Measurements from ENCODE around the gene BHLHA15.

BHLHA15 gene

DNA sequence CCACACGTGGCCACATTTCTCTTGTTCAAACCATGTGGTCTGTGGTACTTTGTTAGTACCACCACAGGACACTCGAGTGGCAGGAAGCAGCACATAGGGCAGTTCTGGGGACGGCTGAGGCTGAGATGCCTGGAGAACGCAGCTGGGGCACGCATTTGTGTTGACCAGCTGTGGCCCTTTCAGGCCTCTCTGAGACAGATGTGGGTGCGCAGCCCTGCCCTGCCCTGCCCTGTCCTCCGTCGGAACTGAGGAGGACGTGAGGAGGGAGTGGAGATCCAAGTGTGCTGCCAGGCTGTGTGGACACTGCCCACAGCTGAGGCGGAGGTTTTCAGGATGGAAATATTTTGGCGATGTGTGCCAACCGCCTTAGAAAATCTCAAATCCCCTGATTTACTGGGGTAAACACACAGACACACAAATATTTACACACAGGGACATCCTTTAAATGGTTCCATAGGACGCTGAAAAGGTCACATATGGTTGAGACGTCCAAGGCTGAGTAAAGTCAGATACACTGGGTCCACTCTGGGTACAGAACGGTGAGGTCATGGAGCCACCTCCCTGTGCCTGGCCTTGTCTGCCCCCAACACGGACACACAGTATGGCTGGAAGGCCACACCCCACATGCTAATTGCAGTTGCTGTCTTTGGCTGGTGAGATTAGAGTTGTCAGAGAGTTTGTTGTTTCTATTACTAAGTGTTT is 14.8 kb downstream of the BHLHA15 start:
- no peak for DNase-seq (ENCODE audit: low spot score)

DNA sequence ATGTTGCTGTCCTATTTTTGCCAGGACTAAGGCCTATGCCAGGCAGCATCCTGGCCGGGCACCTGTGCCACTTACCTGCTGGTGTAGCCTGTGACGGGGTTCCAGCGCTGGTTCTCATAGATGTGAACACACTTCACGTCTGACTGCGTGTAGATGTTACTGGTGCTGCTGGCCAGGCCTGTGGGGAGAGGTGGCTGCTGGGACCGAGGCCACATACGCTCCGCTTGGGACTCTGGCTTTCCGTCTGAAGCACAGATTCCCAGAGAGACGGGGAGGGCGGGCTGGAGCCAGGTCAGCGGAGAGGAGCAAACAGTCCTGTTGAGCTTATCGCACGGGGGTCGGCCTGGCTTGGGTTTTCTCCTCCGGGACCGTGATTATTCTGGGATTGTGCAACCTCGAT is 16.7 kb downstream of the BHLHA15 start:
- DNase-seq (ENCODE audit: low spot score): no peak

DNA sequence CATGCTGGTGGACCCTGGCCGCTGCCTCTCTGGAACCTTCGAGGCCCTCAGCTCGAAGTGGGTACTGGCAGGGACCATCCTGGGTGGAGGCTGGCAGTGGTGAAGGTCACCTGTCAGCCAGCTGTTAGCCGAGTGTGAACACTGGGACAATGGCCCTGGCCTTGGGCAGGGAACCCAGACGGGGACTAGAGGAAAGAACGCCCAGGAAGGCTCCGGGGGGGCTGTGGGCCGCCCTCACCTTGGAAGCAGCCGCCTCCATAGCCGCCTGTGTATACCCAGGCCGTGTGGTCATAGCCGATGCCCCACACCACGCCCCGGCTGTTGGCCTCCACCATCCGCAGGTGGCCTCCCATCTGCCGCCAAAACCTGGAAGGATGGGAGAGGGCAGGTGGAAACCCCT is 17.6 kb downstream of the BHLHA15 start:
- peak; percentile 6 for DNase-seq (ENCODE audit: low spot score)

DNA sequence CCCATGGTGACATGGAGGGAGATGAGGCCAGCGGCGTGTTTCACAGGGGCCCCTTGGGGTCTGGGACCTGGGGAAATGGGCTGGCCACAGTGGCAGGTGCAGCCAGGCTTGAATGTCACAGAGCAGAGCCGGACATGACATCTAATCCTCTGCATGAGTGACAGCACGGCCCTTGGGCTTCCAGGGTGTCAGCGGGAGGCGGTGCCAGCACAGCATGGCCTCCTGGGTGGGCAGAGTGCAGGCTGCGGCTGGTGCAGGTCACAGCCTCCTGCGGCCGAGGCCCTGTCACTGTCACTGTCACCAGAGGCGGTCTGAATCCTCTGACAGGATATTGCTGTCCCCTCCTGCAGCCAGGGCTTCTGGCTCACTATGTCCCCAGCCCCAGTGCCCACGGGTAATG is 18.2 kb downstream of the BHLHA15 start:
- DNase-seq (ENCODE audit: low spot score): peak; percentile 19

- peak; percentile 41 for DNase-seq (ENCODE audit: low spot score)
Measured at GRCh38 chr7:98229991-98230745, 18.9 kb downstream of the BHLHA15 start.

DNA sequence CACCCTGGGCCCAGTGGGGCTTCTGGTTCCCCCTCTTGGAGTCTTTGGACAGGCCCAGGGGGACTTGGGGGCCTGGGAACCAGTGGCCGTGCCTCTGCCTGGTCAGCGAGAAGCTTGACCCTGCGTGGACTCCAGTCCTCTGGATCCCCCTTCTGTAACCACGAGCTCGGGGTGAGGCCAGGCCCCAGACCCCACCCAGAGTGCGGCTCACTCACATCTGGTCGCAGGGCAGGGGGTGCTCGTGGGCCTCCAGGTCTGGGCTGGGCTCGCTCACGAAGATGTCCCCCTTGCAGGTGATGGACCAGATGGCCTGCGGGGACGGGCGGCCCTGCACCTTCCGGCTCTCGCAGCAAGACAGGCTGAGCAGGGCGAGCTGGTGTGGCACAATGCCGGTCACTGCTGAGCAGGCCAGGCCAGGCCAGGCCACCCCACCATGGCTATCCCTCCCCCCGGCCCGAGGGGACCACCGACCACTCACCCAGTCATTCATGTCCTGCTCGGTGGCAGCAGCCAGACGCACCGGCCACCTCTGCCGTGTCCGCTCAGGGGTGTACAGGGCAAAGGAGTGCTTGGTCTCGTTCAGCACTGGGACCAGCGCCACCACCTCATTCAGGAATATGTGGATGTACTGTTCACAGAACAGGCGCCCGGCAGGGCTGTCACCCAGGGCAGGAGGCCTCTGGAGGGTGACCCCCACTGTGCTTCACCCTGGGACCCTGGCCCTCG is 19.7 kb downstream of the BHLHA15 start:
- peak; percentile 11 for DNase-seq (ENCODE audit: low spot score)

- DNase-seq (ENCODE audit: low spot score): peak; percentile 5
Measured at GRCh38 chr7:98231493-98232262, 20.4 kb downstream of the BHLHA15 start.

DNA sequence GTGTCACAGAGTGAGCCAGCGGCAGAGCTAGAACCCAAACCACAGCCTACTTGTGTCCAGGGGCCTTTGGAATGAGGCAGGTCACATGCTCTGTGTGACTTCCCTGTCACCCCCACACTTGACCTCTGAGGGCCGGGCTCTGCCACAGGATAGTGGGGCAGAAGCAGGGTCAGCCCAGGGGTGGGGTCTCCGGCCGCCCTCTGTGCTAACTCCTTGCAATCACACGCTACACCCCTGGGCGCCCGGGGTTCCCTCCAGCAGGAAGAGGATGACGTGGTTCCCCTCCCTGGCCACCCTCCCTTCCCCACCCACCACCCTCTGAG is 21.0 kb downstream of the BHLHA15 start:
- DNase-seq (ENCODE audit: low spot score): peak; percentile 2

DNA sequence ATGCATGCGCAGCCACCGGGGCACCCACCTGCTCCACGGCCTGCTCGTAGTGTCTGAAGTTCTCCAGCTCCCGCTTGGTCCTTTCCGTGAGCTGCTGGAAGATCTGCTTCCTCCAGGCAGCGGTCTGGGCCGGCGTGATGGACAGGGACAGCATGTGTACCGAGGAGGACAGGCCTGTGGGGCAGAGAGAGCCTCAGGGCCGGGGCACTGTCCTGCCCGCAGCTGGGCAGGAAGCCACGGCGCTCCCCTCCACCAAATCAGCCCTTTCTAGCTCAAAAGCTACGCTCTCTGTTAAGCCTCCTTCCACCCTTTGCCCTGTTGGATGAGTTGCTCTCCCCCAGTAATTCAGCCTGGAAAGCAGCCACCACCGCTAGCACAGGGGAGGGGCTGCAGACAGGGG is 21.6 kb downstream of the BHLHA15 start:
- peak; percentile 4 for DNase-seq (ENCODE audit: low spot score)

- peak; percentile 11 for DNase-seq (ENCODE audit: low spot score)
Measured at GRCh38 chr7:98233219-98234070, 22.2 kb downstream of the BHLHA15 start.

GRCh38 chr7:98234429-98235147 is 23.3 kb downstream of the BHLHA15 start:
- no peak for DNase-seq (ENCODE audit: low spot score)

- peak; percentile 3 for DNase-seq (ENCODE audit: low spot score)
Measured at GRCh38 chr7:98235901-98236300, 24.7 kb downstream of the BHLHA15 start.

DNA sequence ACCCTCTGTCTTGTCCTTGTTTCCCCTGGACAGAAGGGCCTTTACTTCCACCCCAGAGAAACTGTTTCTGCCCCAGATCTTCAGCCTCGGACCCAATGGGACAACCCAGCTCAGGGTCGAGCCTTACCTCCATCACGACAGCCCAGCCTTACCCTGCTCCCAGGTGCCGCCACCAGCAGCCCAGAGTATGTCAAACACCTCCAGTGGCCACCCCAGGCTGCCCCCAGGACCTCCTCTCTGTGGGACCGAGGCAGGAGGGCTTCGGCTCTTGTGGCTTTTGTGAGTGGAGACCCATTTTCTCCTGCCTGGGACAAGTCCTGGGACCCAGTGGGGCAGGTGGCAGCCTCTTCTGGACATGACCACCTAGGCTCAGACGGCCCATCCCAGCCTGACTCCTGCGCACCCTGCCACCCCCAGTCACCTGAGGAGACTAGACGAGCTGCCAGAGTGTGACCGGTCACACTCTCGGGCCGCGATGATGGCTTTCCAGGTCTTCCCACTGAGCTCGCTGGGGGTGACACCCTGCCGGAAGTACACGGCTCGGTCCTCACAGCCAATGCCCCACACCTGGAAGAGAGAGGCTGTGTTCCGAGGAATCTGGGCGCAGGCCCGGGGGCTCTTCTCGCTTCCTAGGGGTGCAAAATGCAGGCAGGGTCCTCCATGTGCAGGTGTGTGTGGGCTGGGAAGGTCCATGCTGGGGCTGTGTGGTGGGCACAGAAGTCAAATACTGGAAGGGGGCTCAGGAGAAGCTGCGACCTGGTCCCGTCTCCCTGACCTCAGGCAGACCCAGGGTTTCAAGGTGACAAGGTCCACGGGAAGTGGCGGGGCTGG is 25.3 kb downstream of the BHLHA15 start:
- DNase-seq (ENCODE audit: low spot score): peak; percentile 3

- DNase-seq (ENCODE audit: low spot score): no peak
Measured at GRCh38 chr7:98238076-98238475, 26.8 kb downstream of the BHLHA15 start.

DNA sequence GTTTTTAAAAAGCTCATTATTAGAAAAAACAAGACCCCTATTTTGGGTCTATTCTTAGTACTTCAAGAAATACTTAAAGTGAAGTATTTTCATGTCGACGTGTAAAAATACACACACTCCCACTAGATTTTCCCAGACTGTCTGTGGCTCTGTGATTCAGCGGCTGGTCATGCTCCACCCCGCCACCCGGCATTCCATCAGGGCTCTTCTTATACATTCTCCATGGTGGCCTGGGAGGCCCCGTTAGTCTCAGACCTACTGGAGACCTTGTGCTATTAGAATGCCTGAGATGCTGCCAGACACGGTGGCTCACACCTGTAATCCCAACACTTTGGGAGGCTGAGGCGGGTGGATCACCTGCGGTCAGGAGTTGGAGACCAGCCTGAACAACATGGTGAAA is 27.7 kb downstream of the BHLHA15 start:
- DNase-seq (ENCODE audit: low spot score): no peak

- DNase-seq (ENCODE audit: low spot score): peak; percentile 93
Measured at GRCh38 chr7:98240961-98241673, 29.9 kb downstream of the BHLHA15 start.

DNA sequence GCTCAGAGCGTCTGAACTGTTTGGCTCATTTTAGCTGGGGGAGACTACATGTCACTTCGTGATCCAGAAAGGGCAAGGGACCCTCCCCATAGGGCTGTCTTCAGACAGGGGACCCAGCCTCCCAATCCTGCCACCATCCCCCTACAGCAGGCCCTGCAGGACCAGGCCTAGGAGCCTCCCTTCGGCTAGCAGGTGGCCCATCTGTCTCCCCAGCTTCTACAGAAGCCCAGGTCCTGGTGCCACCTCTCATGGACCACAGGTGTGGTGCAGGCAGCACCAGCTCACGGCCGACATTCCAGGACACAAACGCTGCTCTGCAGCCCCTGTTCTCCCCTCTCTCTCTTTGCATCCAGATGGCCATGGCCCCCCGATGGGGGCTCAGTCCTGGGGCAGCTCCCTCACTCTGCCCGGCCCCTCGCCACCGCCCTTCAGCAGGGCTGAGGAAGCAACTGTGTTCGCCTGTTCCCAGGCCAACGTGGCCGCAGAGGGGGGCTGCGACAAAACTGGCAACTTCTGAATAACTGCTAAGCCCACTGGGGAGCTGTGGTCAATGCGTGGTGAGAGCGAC is 30.5 kb downstream of the BHLHA15 start:
- DNase-seq (ENCODE audit: low spot score): no peak

- no peak for DNase-seq (ENCODE audit: low spot score)
Measured at GRCh38 chr7:98242342-98242741, 31.1 kb downstream of the BHLHA15 start.

- no peak for DNase-seq (ENCODE audit: low spot score)
Measured at GRCh38 chr7:98242934-98243333, 31.7 kb downstream of the BHLHA15 start.
